Right kidney (tissue), 1 donor: ENCODE data around the gene MRTFB.

Experiments used
- DNase-seq: peaks from one replicate; pipeline ENCODE4 v3.0.0-alpha.2; 2016

MRTFB gene

DNA sequence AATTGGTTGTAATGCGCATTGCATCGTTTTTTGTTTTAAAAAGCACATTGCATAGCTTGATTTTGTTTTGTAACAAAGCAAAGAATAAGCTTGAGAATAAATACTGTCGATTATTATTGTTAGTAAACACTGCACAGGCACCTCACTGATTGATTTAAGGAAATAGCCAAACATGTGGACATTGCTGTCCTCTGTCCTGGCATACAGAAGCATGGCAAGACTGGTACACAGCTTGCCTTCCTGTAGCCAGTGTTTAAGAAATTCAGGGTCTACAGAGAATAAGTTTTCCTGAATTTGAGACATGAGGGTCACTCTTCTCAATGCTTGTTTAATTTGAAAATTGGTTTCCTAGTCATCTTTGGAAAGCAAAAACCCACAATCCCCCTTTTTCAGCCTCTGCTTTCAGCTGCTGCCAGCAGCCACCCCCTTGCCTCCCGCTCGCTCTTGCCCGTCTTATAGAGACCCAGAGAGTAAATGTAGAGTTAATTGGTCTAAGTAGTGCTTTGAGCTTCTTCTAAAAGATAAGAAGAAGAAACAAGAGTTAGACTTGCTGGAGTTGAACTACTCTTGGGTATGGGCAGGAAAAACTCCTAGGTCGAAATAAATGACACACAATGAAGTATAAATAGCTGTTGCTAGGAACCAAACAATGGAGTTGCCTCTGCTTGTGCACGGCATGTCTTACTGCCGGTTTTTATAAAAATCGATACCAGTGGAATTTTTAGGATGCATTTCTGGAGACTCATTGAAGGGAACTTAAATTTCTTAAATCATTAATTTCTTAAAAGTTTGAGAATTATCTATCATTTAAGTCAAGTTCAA, 116.6 kb downstream of the MRTFB start:
- DNase-seq = no peak

DNA sequence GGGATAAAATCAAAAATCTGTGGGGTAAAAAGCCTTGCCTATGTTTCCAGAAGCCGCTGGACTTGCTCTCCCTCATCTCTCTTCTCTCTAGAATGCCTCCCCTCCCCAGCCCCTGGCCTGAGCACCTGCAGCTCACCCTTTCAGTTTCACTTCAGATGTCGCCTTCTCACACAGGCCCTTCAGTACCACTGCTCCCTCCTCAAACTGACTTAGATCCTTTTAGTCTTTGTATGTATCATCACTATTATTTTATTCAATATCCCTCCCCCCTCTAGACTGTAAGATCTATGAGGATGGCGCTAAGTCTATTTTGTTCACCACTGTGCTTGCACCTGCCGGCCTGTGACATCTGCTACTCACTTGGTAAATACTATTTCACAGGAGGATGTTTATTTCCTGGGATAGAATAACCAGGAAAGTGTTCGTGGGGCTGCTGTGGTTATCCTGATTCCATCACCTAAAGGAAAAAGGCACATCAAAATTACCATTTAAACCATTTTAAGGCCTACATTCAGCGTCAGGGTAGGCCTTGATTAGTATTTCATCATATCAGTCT, 122.3 kb downstream of the MRTFB start:
- no peak for DNase-seq

GRCh38 chr16:14194721-14195120, 123.6 kb downstream of the MRTFB start:
- DNase-seq = no peak

- no peak for DNase-seq
These were observed 124.9 kb downstream of the MRTFB start for GRCh38 chr16:14196011-14196410.

- DNase-seq = no peak
These were observed 125.4 kb downstream of the MRTFB start for GRCh38 chr16:14196539-14196938.

GRCh38 chr16:14198012-14198411, 126.9 kb downstream of the MRTFB start:
- DNase-seq = no peak

DNA sequence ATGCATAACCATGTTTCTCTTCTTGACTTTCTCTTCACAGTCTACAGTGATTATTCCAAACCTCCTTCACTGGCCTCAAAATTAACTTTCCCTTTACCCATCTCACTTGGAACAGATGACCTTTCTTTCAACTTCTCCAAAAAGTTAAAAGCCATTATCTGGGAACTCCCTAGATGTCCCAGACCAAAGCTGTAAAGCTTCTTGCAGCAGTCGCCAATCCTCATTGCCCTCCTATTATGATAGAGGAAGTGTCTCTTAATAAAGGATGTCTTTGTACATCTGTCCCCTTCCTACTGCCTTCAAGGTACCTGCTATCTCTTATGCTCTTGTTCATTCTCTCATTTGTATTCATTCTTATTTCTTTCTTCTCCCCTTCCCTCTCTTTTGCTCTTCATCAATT, 127.5 kb downstream of the MRTFB start:
- no peak for DNase-seq

DNA sequence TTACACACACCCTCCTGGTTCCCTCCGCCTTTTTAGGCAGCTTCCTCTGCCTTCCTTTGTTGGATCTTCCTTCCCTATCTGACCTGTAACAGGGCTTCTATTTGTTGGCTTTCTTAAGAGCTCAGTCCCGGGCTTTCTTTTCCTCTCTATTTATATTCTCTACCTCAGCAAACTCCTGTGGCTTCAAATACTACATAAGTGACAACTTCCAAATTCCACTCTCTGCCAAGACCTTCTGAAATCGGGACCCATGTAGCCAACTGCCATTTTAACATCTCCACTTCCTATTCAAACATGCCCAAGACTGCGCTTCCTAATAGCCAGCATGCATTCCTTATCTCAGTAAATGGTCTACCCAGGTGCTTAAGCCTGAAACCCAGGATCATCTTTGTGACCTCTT, 128.1 kb downstream of the MRTFB start:
- no peak for DNase-seq

GRCh38 chr16:14199624-14200023, 128.5 kb downstream of the MRTFB start:
- DNase-seq = no peak

DNA sequence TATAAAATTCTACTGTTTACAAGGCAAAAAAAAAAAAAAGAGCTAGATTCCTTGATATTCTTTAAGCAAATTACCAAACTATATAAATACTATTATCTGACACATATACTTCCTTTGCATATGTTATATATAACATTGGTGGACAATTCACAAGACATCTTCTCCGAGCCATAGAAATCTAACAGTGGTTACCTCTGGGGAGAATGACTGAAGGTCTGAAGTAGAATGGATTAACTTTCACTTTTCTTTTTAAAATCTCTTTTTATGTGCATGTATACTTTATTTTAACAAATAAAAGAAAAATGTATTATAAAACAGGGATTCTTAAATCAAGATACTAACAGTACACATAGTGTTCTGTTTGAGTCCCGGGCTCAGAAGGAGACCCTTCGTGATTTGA, 131.0 kb downstream of the MRTFB start:
- no peak for DNase-seq

DNA sequence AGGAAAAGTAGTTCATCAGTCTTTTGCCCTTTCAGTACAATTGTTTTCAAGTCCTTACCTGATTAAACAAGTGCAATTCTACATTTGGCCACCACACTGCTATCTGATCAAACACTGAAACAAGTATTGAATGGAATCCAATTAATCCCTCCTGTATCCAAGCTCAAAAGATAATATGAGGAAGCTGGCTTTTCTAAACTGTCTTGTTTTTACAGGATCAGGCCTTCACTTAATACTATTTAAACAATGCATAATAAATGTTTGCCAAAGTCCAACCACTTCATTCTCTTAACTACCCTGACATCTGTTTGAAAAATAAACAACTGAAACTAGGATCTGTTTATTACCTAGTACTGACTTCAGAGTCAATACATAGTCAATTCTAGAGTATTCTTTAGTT, 131.6 kb downstream of the MRTFB start:
- no peak for DNase-seq

DNA sequence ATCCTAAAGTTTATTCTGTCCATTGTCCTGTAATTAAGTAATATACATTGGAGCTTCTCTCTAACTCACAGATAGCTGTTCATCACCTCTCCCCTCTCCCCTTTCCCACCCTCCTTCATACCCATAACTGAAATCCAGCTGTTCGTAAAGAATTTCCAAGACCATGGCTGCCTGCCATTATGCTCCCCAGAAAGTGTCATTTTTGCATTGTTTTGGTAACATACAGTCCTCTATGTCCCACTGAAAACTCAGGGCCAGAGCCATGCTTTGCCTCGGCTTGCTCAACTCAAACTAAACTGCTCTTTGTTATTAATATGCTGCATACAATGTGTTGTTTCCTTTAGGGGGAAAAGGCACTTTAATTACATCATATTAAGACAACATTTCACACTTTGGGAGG, 132.0 kb downstream of the MRTFB start:
- no peak for DNase-seq

DNA sequence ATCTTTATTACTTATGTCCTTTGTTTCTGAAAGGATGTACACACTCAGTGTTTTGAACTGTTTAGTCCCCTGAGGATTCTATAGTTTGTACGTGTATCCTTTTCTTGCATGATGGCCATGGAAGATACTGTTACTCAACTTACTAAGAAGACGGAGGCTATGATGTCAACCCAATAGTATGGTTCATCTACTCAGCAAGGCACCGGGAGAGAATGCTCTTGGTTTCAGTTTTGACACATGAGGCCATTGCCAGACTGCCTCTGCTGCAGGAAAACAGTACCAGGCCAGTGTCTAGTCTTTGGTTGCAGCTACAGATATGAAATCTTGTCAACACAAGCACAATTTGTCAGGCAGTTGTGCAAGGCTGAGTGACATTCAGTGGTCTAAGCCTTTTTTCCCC, 134.5 kb downstream of the MRTFB start:
- DNase-seq = no peak

- DNase-seq = no peak
These were observed 140.9 kb downstream of the MRTFB start for GRCh38 chr16:14211856-14212543.

DNA sequence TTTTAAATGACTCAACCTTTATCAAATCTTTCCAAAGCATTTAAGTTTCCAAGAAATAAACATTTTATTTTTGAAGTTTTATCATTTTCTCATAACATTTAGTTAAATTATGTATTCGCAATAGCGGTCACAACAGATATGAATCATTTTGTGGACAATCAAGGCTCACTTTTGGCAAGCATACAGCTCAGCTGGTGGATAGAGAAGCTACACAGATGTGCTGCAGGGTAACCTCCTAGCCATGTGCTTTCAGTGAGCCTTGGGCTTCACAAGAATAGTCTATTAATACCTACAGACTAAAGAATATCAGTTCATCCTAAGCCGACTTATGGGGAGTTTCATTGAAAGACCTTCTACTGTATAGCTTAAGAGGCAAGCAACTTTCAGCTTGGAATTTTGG, 144.8 kb downstream of the MRTFB start:
- DNase-seq = no peak

DNA sequence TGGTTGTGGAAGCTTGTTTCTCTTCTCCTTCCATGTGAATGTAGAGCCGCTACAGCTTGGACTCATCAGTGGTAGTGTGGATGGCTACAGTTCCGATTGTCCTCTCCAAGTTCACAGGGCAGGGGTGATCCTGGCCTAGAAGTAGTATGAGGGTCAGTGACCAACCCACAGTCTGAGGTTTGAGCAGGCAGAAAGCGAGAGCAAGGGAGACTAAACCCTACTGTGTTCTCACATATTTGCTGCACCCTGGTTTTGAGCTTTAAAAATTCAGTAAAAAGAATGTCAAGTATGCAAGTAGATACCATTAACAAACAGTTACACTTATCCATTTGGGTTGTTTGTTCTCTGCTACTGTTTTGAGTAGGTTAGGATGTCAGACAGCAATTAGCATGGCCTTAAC, 148.9 kb downstream of the MRTFB start:
- no peak for DNase-seq

- DNase-seq = no peak
These were observed 152.5 kb downstream of the MRTFB start for GRCh38 chr16:14223632-14224031.

DNA sequence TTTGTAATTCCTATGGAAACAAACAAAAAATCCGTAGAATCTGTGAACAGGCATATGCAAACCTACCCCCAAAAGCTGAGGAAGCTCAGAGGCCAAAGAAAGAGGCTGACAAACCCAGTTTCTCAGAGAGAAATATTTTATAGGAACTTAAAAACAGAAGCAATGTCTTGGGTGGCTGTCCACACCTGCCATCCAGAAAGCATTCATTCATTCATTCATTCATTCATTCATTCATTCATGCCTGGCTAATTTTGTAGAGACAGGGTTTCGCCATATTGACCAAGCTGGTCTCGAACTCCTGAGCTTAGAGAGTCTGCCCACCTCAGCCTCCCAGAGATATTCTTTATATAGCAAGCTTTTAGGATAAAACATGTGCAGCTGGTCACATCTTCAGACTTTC, 154.3 kb downstream of the MRTFB start:
- DNase-seq = no peak

DNA sequence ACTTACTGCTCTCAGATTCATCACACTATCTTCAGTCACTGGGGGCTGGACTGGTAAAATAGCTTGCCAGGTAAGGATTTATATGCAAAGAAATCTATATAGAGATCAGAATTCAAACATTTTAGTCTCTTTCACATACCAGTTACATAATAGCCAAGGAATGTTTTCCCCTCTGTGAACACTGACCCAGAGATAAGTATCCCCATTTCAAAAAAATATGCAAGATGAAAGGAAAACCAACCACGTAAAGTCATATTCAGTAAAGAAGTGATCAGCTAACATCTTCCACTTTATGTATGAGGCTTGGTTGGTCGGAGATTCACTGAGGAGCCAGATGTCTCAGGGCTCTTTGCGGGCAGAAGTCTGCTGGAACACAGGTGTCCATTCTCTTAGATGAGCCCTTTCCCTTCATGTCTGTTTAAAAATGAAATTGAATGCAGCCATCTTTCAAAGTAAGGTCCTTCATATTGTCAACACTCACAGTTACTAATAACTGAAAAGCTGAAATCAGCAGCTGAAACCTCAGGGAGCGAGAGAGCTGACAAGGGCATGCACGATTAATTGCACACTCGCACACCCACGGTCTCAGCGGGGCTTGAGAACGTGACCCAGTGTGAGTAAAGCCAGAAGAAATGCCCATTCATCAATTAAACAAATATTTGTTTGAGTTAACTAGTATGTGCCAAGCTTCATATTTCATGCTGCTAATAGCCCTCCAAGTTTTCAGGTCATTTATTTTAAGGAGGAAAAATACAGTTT, 161.2 kb downstream of the MRTFB start:
- DNase-seq = peak; percentile 32

- DNase-seq = no peak
These were observed 165.3 kb downstream of the MRTFB start for GRCh38 chr16:14236401-14236800.

GRCh38 chr16:14238756-14239155, 167.6 kb downstream of the MRTFB start:
- DNase-seq = no peak

- DNase-seq = no peak
These were observed 168.7 kb downstream of the MRTFB start for GRCh38 chr16:14239791-14240190.
